ENCODE data around the gene OBSL1.

OBSL1 gene

GRCh38 chr2:219565130-219566080 is 5.9 kb downstream of the OBSL1 start:
- DNase-seq (ENCODE audit: low read depth) = no peak

GRCh38 chr2:219563271-219563928 is 7.9 kb downstream of the OBSL1 start:
- DNase-seq (ENCODE audit: low read depth) = no peak

GRCh38 chr2:219562049-219563020 is 9.0 kb downstream of the OBSL1 start:
- no peak for DNase-seq (ENCODE audit: low read depth)

- DNase-seq (ENCODE audit: low read depth) = no peak
These were observed 9.9 kb downstream of the OBSL1 start for GRCh38 chr2:219561179-219562048.

GRCh38 chr2:219560893-219561178 is 10.5 kb downstream of the OBSL1 start:
- DNase-seq (ENCODE audit: low read depth) = no peak

- DNase-seq (ENCODE audit: low read depth) = no peak
These were observed 11.1 kb downstream of the OBSL1 start for GRCh38 chr2:219560037-219560892.

- peak; percentile 36 for DNase-seq (ENCODE audit: low read depth)
These were observed 12.0 kb downstream of the OBSL1 start for GRCh38 chr2:219559156-219559915.

- no peak for DNase-seq (ENCODE audit: low read depth)
These were observed 13.3 kb downstream of the OBSL1 start for GRCh38 chr2:219557791-219558785.

GRCh38 chr2:219557320-219557719 is 14.0 kb downstream of the OBSL1 start:
- DNase-seq (ENCODE audit: low read depth) = no peak

GRCh38 chr2:219556413-219556812 is 14.9 kb downstream of the OBSL1 start:
- no peak for DNase-seq (ENCODE audit: low read depth)

- no peak for DNase-seq (ENCODE audit: low read depth)
These were observed 15.4 kb downstream of the OBSL1 start for GRCh38 chr2:219555956-219556355.

GRCh38 chr2:219554350-219554749 is 17.0 kb downstream of the OBSL1 start:
- no peak for DNase-seq (ENCODE audit: low read depth)

GRCh38 chr2:219553463-219553963 is 17.8 kb downstream of the OBSL1 start:
- no peak for DNase-seq (ENCODE audit: low read depth)

GRCh38 chr2:219553168-219553417 is 18.2 kb downstream of the OBSL1 start:
- DNase-seq (ENCODE audit: low read depth) = no peak

GRCh38 chr2:219552382-219553167 is 18.8 kb downstream of the OBSL1 start:
- DNase-seq (ENCODE audit: low read depth) = peak; percentile 87

GRCh38 chr2:219551441-219552381 is 19.6 kb downstream of the OBSL1 start:
- peak; percentile 73 for DNase-seq (ENCODE audit: low read depth)

Data from EH (cell line).